Body of pancreas (tissue), 4 donors: ENCODE results near the gene COL4A2. TPM values are rescaled to one million over a fixed set of nuclear protein-coding genes. Genes with fewer than 3 reads are reported as not detected.

Source experiments
- ATAC-seq: fragments of 150-250 bp; one replicate; pipeline ENCODE4 v1.9.1; 2016
- DNase-seq, 4 donors: peaks; one replicate each; pipeline ENCODE4 v3.0.0-alpha.2; 2019
- H3K27ac ChIP-seq, 4 donors: fragments of 200-600 bp; sonication (generic); 1 replicate in 3 of 4; 2 replicates in 1 of 4; pipeline versions ENCODE4 v1.5.1 to v1.6.1; 2016 to 2019; ENCODE audit warnings: mild to moderate bottlenecking in 1 of 4, mixed read lengths in 1 of 4, moderate library complexity in 1 of 4
- H3K27me3 ChIP-seq, 2 donors: fragments of 200-600 bp; sonication (generic); one replicate each; pipeline ENCODE4 v1.6.0; 2016; ENCODE audit warnings: mild to moderate bottlenecking in 1 of 2
- H3K36me3 ChIP-seq, 2 donors: fragments of 200-600 bp; sonication (generic); replicated peaks in 1 of 2; 2 replicates each; pipeline ENCODE4 v1.5.1; 2016; ENCODE audit warnings: low read depth in 2 of 2; ENCODE audit not compliant: insufficient read depth in 1 of 2
- H3K4me1 ChIP-seq: fragments of 200-600 bp; sonication (generic); one replicate; pipeline ENCODE4 v1.6.0; 2016
- H3K4me3 ChIP-seq, 2 donors: fragments of 200-600 bp; sonication (generic); 1 replicate in 1 of 2; 2 replicates in 1 of 2; pipeline ENCODE4 v1.5.1; 2016 to 2019
- H3K9me3 ChIP-seq, 3 donors: fragments of 200-600 bp; sonication (generic); 1 replicate in 2 of 3; 2 replicates in 1 of 3; pipeline ENCODE4 v1.5.1; 2016
- CTCF ChIP-seq, 7 experiments: fragments of 450-650 bp in 4 of 7; fragments of 200-600 bp in 3 of 7; sonication (generic) in 3 of 7; IDR thresholded peaks; one replicate each; pipeline ENCODE4 v1.5.1; 2016 to 2019; ENCODE audit warnings: antibody characterized with exemption in 7 of 7
- POLR2A ChIP-seq, 3 donors: fragments of 450-650 bp; IDR thresholded peaks; one replicate each; pipeline ENCODE4 v1.6.1; 2016; ENCODE audit warnings: antibody characterized with exemption in 3 of 3, mild to moderate bottlenecking in 2 of 3
- WGBS, 2 donors: methylation state at CpG; one replicate each; pipeline ENCODE4 v1.1.5; 2017; 5-methylcytosine and 5-hydroxymethylcytosine counted together
- intact Hi-C: fragments of 100-400 bp; cut with DNase I; formaldehyde crosslinking; loops from one replicate; pipeline ENCODE4 v1.15.1; 2023
- total RNA-seq, 2 donors: library from RNA; depleted of rRNA; stranded (reverse); fragments of >200 nt; gene quantifications; one replicate each; pipeline ENCODE4 v1.1.0, GENCODE V29; 2016

Gene COL4A2
- total RNA-seq, 2 donors from 2014 or later = 69.3 to 230 TPM

GRCh38 chr13:110367620-110368019 lies 60.5 kb downstream of the COL4A2 start:
- intact Hi-C loops = no loop called here
- ATAC-seq (no peak), DNase-seq (no peak)
- 49 to 63% methylated on average over 4 of the region's 4 CpGs for WGBS, 2 donors
- Histone ChIP-seq H3K27me3 (no peaks in the 10 kb centered on the region), H3K4me3 (no peak overlapping the region), H3K36me3 (no peaks in the 10 kb centered on the region), H3K9me3 (no peaks in the 10 kb centered on the region), H3K4me1 (no peaks in the 10 kb centered on the region), H3K27ac (no peak overlapping the region)
- no peak for TF ChIP-seq CTCF (IDR thresholded peaks at IDR 0.05)

DNA sequence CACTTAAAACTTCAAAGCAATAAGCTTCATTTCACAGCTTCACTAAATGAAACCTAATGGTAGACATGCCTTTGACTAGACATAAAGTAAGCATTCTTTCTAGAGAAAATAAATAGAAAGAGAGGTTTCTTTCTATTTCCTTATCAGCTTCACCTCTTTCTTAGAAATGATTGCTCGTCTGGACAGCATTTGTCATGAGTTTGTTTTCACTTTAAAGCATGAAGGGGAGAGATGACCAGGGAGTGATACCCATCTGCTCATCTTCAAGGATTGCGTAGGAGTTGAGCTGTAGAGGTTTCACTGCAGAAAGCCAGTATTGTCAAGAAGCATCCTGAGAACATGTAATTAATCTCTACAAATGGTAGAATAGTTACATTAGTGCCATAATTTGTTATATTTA lies 61.3 kb downstream of the COL4A2 start:
- 79 to 92% methylated on average over 2 of the region's 2 CpGs for WGBS, 2 donors
- DNase-seq = no peak
- Histone ChIP-seq H3K36me3 (no peaks in the 10 kb centered on the region), H3K27ac (no peak overlapping the region), H3K4me3 (no peak overlapping the region), H3K4me1 (no peaks in the 10 kb centered on the region), H3K9me3 (no peaks in the 10 kb centered on the region), H3K27me3 (no peaks in the 10 kb centered on the region)
- intact Hi-C loops = no loop called here
- ATAC-seq = no peak
- TF ChIP-seq POLR2A (IDR thresholded peaks at IDR 0.05) (no peak), CTCF (IDR thresholded peaks at IDR 0.05) (no peak)

GRCh38 chr13:110369400-110369799 lies 62.3 kb downstream of the COL4A2 start:
- Histone ChIP-seq H3K4me1 (no peaks in the 10 kb centered on the region), H3K27me3 (no peaks in the 10 kb centered on the region), H3K4me3 (no peak overlapping the region), H3K9me3 (no peaks in the 10 kb centered on the region), H3K36me3 (no peaks in the 10 kb centered on the region), H3K27ac (no peak overlapping the region)
- intact Hi-C loops = no loop called here
- 79 to 93% methylated on average over 5 of the region's 5 CpGs for WGBS, 2 donors
- no peak for TF ChIP-seq CTCF (IDR thresholded peaks at IDR 0.05)
- no peak for TF ChIP-seq POLR2A (IDR thresholded peaks at IDR 0.05)
- no peak for DNase-seq
- ATAC-seq = no peak

- 54 to 63% methylated on average over 20 of the region's 20 CpGs for WGBS, 2 donors
- Histone ChIP-seq H3K4me3 (no peak overlapping the region), H3K27ac (peak overlapping the region in 1 of 4 donors; percentile 32), H3K36me3 (no peaks in the 10 kb centered on the region), H3K4me1 (no peaks in the 10 kb centered on the region), H3K27me3 (no peaks in the 10 kb centered on the region), H3K9me3 (no peaks in the 10 kb centered on the region)
- peak; percentile 38 for ATAC-seq
- intact Hi-C loops = no loop called here
- TF ChIP-seq POLR2A (IDR thresholded peaks at IDR 0.05) = no peak
- no peak for TF ChIP-seq CTCF (IDR thresholded peaks at IDR 0.05)
- DNase-seq = no peak
Observed at GRCh38 chr13:110371550-110372465, 64.7 kb downstream of the COL4A2 start.

DNA sequence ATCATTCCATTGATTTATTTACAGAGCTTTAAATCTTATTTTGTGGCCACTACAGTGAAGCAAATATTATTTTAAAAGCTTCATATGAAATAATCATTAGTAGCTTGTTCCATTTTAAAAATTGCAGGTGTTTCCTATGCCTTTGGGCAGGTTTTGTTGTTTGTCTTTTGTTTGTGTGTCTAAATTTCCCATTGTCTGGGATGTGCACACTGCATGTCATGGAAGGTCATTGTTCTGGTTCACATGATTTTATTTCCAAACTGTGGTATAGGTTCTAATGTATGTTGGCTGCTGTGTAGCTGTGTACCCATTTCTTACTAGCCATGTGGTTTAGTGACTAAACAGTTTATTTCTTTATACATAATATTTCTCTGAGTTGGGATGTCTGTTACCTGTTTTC lies 65.6 kb downstream of the COL4A2 start:
- no peak for TF ChIP-seq CTCF (IDR thresholded peaks at IDR 0.05)
- no peak for TF ChIP-seq POLR2A (IDR thresholded peaks at IDR 0.05)
- Histone ChIP-seq H3K9me3 (no peaks in the 10 kb centered on the region), H3K36me3 (no peaks in the 10 kb centered on the region), H3K4me3 (no peak overlapping the region), H3K27ac (no peak overlapping the region), H3K4me1 (no peaks in the 10 kb centered on the region), H3K27me3 (no peaks in the 10 kb centered on the region)
- DNase-seq (no peak), ATAC-seq (no peak)
- intact Hi-C loops = no loop called here
